D721Med (cell line): ENCODE results near the gene BBX.
A peak's percentile ranks its signal among the peaks of the same experiment; 100 is the strongest.

Experiments
- DNase-seq: peaks from one replicate; pipeline ENCODE4 v3.0.0; 2011; ENCODE audit warnings: low spot score; ENCODE audit not compliant: insufficient read length
- FAIRE-seq: peaks from 2 replicates; lab custom pipeline; 2011; peaks lifted over from hg19 to GRCh38; lab: Jason Lieb, UNC
- CTCF ChIP-seq: IDR thresholded peaks from 2 replicates; pipeline ENCODE4 v1.5.1; 2012; ENCODE audit warnings: mild to moderate bottlenecking, control low read depth; ENCODE audit not compliant: insufficient read depth; ENCODE audit errors: missing control alignments

The BBX gene

GRCh38 chr3:107845380-107846278, 322.9 kb downstream of the BBX start:
- no peak for TF ChIP-seq CTCF
- DNase-seq, result no peak
- FAIRE-seq, result no peak

GRCh38 chr3:107846279-107846852, 323.6 kb downstream of the BBX start:
- TF ChIP-seq CTCF, result peak; percentile 57
- no peak for FAIRE-seq
- no peak for DNase-seq

- DNase-seq (no peak), FAIRE-seq (no peak)
Measured at GRCh38 chr3:107847791-107848190, 325.0 kb downstream of the BBX start.

GRCh38 chr3:107848351-107848915, 325.7 kb downstream of the BBX start:
- FAIRE-seq (no peak), DNase-seq (no peak)
- TF ChIP-seq CTCF, result no peak

More at GRCh38 chr3:107847791-107848190, 325.0 kb downstream of the BBX start:
- TF ChIP-seq CTCF, result no peak

- FAIRE-seq, result no peak
- no peak for TF ChIP-seq CTCF
- no peak for DNase-seq
Measured at GRCh38 chr3:107850681-107851080, 327.9 kb downstream of the BBX start.

- FAIRE-seq, result peak; percentile 76
- no peak for DNase-seq
- no peak for TF ChIP-seq CTCF
Measured at GRCh38 chr3:107853821-107854220, 331.1 kb downstream of the BBX start.
